Lung (tissue), 12 donors: ENCODE measurements around the gene ENTPD2. TPM values are rescaled to one million over a fixed set of nuclear protein-coding genes. Genes with fewer than 3 reads are reported as not detected.

Experiments used
- ATAC-seq: fragments of 200-7000 bp; cut with Tn5 transposase; one replicate; pipeline ENCODE4 v1.9.1; 2020; ENCODE audit warnings: moderate number of reproducible peaks; ENCODE audit not compliant: insufficient read depth, low FRiP score
- DNase-seq, 3 donors: peaks; one replicate each; pipeline ENCODE4 v3.0.0-alpha.2; 2013 to 2017
- H3K27ac ChIP-seq, 2 donors: one replicate each; pipeline ENCODE4 v1.5.1; 2013; ENCODE audit warnings: mild to moderate bottlenecking in 2 of 2, moderate library complexity in 2 of 2, control low read depth in 1 of 2, inconsistent platforms in 1 of 2, low read depth in 1 of 2, low read length in 1 of 2
- H3K27me3 ChIP-seq, 3 donors: one replicate each; pipeline ENCODE4 v1.5.1; 2013; ENCODE audit warnings: low read length in 2 of 3; ENCODE audit not compliant: control insufficient read depth in 3 of 3, insufficient read depth in 3 of 3
- H3K36me3 ChIP-seq, 4 donors: one replicate each; pipeline ENCODE4 v1.5.1; 2013; ENCODE audit warnings: low read length in 4 of 4, mild to moderate bottlenecking in 1 of 4, moderate library complexity in 1 of 4; ENCODE audit not compliant: control insufficient read depth in 4 of 4, insufficient read depth in 4 of 4
- H3K4me1 ChIP-seq, 5 donors: one replicate each; pipeline ENCODE4 v1.5.1; 2013; ENCODE audit warnings: low read length in 5 of 5, mild to moderate bottlenecking in 2 of 5, moderate library complexity in 1 of 5; ENCODE audit not compliant: control insufficient read depth in 5 of 5, insufficient read depth in 5 of 5
- H3K4me3 ChIP-seq: one replicate; pipeline ENCODE4 v1.5.1; 2013; ENCODE audit warnings: mild to moderate bottlenecking, control low read depth, moderate library complexity
- H3K9ac ChIP-seq, 2 donors: one replicate each; pipeline ENCODE4 v1.5.1; 2013; ENCODE audit warnings: low read length in 2 of 2, control low read depth in 1 of 2; ENCODE audit not compliant: insufficient read depth in 1 of 2
- H3K9me3 ChIP-seq, 4 donors: one replicate each; pipeline ENCODE4 v1.5.1; 2013; ENCODE audit warnings: low read length in 3 of 4, mild to moderate bottlenecking in 1 of 4, moderate library complexity in 1 of 4; ENCODE audit not compliant: control insufficient read depth in 4 of 4, insufficient read depth in 3 of 4
- WGBS, 2 donors: extraction: QIAGEN DNeasy Blood & Tissue Kit; methylation state at CpG; one replicate each; pipeline ENCODE4 v1.1.7; 2013; 5-methylcytosine and 5-hydroxymethylcytosine counted together
- polyA plus RNA-seq, 2 donors: library from polyadenylated mRNA; stranded (reverse); fragments of 200-250 nt; gene quantifications; one replicate each; pipeline ENCODE4 v1.2.1, GENCODE V29; 2013
- total RNA-seq, 2 donors: library from RNA; depleted of rRNA in 1 of 2; stranded (reverse); fragments of >200 nt in 1 of 2; gene quantifications; one replicate each; pipeline ENCODE4 v1.2.1, GENCODE V29; 2014 to 2021
- TF ChIP-seq, protein P1 (sequence below): IDR thresholded peaks from 2 replicates; pipeline ENCODE4 v1.5.1; 2012; ENCODE audit warnings: mild to moderate bottlenecking; ENCODE audit errors: control extremely low read depth, extremely low read depth
- donor health status: control.
- donor health status: control.
- donor health status: Bipolar disorder and iron deficiency.
- donor health status: healthy.
- donor health status: DM: yes; HTN: yes; CAD: no.

Gene ENTPD2
- total and polyA plus RNA-seq, 4 donors, result 0.39 to 3.2 (median 1.2) TPM

DNA sequence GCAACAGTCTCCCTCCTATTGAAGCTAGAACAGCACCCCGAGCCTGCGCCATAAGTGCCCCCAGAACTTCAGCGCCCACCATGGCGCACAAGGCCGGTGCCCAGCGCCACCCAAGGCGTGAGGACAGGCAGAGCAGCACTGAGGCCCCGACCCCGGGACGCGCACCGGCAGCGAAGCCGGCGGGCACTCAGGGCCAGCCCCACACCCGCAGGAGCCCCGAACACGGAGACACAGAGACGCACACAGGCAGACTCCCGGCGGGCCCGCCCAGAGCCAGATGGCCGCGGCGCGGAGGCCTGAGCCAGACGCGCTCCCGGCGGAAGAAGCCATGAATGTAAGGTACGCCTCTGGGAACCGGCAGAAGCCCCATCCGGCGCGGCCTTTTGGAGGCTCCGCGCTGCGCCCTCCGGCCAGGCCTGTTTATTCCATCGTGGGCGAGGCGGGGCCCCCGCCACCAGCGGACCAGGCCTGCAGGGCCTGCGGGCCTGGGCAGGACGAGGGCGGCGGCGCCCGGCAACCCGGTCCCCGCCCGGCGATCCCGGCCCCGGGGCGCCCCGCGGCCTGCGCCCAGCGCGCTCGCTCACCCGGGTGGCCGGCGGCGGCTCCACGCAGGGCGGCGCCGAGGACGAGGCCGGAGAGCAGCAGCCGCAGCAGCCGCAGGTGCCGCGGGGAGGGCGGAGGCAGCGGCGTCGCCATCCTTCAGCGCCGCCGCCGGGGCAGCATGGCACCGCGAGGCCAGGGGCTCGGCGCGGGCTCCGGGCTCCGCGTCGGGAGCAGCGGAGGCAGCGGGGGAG lies 8.4 kb downstream of the ENTPD2 start:
- WGBS, 2 donors, result 2 to 5% methylated on average over 52 to 96 of the region's 96 CpGs
- H3K4me1 ChIP-seq, result peaks cover 0 to 14% (median 0%) of the 10 kb centered on the region in 5 donors
- H3K4me3 ChIP-seq, result peak overlapping the region; percentile 59
- no peak for DNase-seq
- H3K9me3 ChIP-seq, result peaks cover 0 to 3% (median 0%) of the 10 kb centered on the region in 4 donors
- peaks cover 8 to 39% (median 24%) of the 10 kb centered on the region in 3 donors for H3K27me3 ChIP-seq
- TF ChIP-seq, protein P1, sequence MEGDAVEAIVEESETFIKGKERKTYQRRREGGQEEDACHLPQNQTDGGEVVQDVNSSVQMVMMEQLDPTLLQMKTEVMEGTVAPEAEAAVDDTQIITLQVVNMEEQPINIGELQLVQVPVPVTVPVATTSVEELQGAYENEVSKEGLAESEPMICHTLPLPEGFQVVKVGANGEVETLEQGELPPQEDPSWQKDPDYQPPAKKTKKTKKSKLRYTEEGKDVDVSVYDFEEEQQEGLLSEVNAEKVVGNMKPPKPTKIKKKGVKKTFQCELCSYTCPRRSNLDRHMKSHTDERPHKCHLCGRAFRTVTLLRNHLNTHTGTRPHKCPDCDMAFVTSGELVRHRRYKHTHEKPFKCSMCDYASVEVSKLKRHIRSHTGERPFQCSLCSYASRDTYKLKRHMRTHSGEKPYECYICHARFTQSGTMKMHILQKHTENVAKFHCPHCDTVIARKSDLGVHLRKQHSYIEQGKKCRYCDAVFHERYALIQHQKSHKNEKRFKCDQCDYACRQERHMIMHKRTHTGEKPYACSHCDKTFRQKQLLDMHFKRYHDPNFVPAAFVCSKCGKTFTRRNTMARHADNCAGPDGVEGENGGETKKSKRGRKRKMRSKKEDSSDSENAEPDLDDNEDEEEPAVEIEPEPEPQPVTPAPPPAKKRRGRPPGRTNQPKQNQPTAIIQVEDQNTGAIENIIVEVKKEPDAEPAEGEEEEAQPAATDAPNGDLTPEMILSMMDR, result no peak
- H3K36me3 ChIP-seq, result no peaks in the 10 kb centered on the region
- H3K27ac ChIP-seq, result peak overlapping the region; percentile 73 to 74
- H3K9ac ChIP-seq, result no peak overlapping the region
- peak; percentile 9 for ATAC-seq

DNA sequence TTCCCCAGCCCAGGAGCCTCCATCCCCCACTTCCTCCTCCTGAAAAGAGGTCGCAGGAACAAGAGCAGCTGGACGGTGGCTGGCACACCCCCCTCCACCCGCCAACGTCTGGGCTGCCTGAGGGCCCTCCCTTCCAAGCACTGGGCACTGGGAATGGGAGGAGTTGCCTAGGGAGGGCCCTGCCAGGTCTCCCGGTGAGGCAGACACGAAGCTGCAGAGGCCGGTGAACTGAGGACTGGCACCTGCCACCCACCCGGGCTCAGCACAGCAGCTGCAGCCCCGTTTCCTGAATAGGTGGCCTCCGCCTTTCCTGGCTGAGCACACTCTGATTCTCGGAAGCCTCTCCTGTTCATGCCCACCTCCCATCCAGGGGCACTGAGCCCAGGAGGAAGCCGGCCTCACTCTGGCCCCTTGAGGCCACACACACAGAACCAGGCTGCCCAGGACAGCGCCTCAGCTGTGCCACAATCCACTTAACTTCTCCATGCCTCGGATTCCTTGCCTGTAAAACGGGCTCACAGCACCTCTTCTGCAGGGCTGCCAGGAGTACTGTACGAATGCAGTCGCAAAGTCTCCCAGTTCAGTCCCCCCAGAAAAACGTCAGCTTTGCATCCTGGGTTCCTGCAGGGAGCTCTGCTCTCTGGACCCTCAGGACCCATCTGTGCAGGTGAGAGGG lies 9.2 kb downstream of the ENTPD2 start:
- peaks cover 0 to 14% (median 0%) of the 10 kb centered on the region in 5 donors for H3K4me1 ChIP-seq
- H3K4me3 ChIP-seq, result peak overlapping the region; percentile 59
- peaks cover 8 to 39% (median 24%) of the 10 kb centered on the region in 3 donors for H3K27me3 ChIP-seq
- peaks cover 0 to 6% (median 0%) of the 10 kb centered on the region in 4 donors for H3K36me3 ChIP-seq
- DNase-seq, result no peak
- ATAC-seq, result no peak
- 17% methylated on average over 18 of the region's 18 CpGs for WGBS, 2 donors
- H3K9ac ChIP-seq, result no peak overlapping the region
- TF ChIP-seq, protein P1, result no peak
- peaks cover 0 to 3% (median 0%) of the 10 kb centered on the region in 4 donors for H3K9me3 ChIP-seq
- peak overlapping the region; percentile 73 to 74 for H3K27ac ChIP-seq

DNA sequence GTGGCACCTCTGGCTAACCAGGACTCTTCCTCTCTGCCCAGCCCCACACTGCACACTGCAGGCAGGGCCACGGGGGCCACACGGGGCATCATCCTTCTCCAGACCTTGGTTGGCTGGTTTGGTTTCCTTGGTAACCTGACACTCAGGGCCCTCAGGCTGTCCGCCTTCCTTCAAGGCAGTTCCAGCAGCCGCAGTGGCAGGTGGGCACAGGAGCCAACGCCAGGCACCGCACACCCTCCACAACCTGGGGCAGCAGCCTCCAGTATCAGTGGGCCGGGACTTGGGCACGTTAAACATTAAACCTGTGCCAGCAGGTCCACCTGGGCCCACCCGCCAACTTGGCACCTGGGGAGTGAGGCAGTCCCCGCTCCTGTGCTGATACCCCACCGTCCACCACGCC lies 9.8 kb downstream of the ENTPD2 start:
- H3K36me3 ChIP-seq, result peaks cover 0 to 10% (median 0%) of the 10 kb centered on the region in 4 donors
- no peak overlapping the region for H3K4me3 ChIP-seq
- TF ChIP-seq, protein P1, result no peak
- no peak for DNase-seq
- H3K9me3 ChIP-seq, result peaks cover 0 to 1% (median 0%) of the 10 kb centered on the region in 4 donors
- 49 to 63% methylated on average over 12 of the region's 12 CpGs for WGBS, 2 donors
- peaks cover 0 to 14% (median 0%) of the 10 kb centered on the region in 5 donors for H3K4me1 ChIP-seq
- H3K27ac ChIP-seq, result peak overlapping the region in 1 of 2 donors; percentile 74
- H3K9ac ChIP-seq, result no peak overlapping the region
- no peak for ATAC-seq
- peaks cover 8 to 32% (median 23%) of the 10 kb centered on the region in 3 donors for H3K27me3 ChIP-seq
